ACC112 (cell line): Measurements from ENCODE around the gene UTP4.

Experiments
- H2AFZ ChIP-seq: fragments of 200-600 bp; sonication (generic); one replicate; pipeline ENCODE4 v1.6.0; 2017; ENCODE audit warnings: antibody characterized with exemption, low read length; ENCODE audit not compliant: unreplicated experiment
- H3K27ac ChIP-seq: fragments of 200-600 bp; sonication (generic); 2 replicates; pipeline ENCODE4 v1.5.1; 2014; ENCODE audit warnings: low read depth, mild to moderate bottlenecking, antibody characterized with exemption, low read length, moderate library complexity
- H3K27me3 ChIP-seq: fragments of 200-600 bp; sonication (generic); 2 replicates; pipeline ENCODE4 v1.6.1; 2014; ENCODE audit warnings: mild to moderate bottlenecking, antibody characterized with exemption, low read length, moderate library complexity, mixed read lengths; ENCODE audit not compliant: insufficient read depth
- H3K36me3 ChIP-seq: fragments of 200-600 bp; sonication (generic); 2 replicates; pipeline ENCODE4 v1.6.1; 2016; ENCODE audit warnings: mild to moderate bottlenecking, antibody characterized with exemption, low read length, moderate library complexity, mixed read lengths; ENCODE audit not compliant: insufficient read depth
- H3K4me1 ChIP-seq: fragments of 200-600 bp; sonication (generic); one replicate; pipeline ENCODE4 v1.6.1; 2016; ENCODE audit warnings: low read length, mixed read lengths; ENCODE audit not compliant: insufficient read depth, unreplicated experiment, control insufficient read depth
- H3K4me3 ChIP-seq: fragments of 200-600 bp; sonication (generic); 2 replicates; pipeline ENCODE4 v1.5.1; 2014; ENCODE audit warnings: mild to moderate bottlenecking, low read depth, low read length
- H3K79me2 ChIP-seq: fragments of 200-600 bp; sonication (generic); one replicate; pipeline ENCODE4 v1.6.0; 2016; ENCODE audit warnings: low read length; ENCODE audit not compliant: control insufficient read depth, unreplicated experiment, insufficient read depth

The UTP4 gene

GRCh38 chr16:69150146-69150865 is 17.9 kb downstream of the UTP4 start:
- H3K4me3 ChIP-seq = no peak overlapping the region
- H2AFZ ChIP-seq = no peak overlapping the region
- no peak overlapping the region for H3K27ac ChIP-seq
- peaks cover 31% of the 10 kb centered on the region for H3K36me3 ChIP-seq
- no peaks in the 10 kb centered on the region for H3K4me1 ChIP-seq
- peaks cover 4% of the 10 kb centered on the region for H3K79me2 ChIP-seq
- no peaks in the 10 kb centered on the region for H3K27me3 ChIP-seq

- H3K4me3 ChIP-seq = no peak overlapping the region
- H3K36me3 ChIP-seq = peaks cover 44% of the 10 kb centered on the region
- H3K27ac ChIP-seq = no peak overlapping the region
- H3K4me1 ChIP-seq = no peaks in the 10 kb centered on the region
- no peaks in the 10 kb centered on the region for H3K27me3 ChIP-seq
- H2AFZ ChIP-seq = no peak overlapping the region
- H3K79me2 ChIP-seq = no peaks in the 10 kb centered on the region
Observed at GRCh38 chr16:69157196-69157595, 24.7 kb downstream of the UTP4 start.

GRCh38 chr16:69160192-69160591 is 27.7 kb downstream of the UTP4 start:
- Histone ChIP-seq H3K79me2 (no peaks in the 10 kb centered on the region), H3K4me1 (no peaks in the 10 kb centered on the region), H3K27ac (no peak overlapping the region), H3K4me3 (no peak overlapping the region), H2AFZ (no peak overlapping the region), H3K27me3 (no peaks in the 10 kb centered on the region), H3K36me3 (peaks cover 34% of the 10 kb centered on the region)

GRCh38 chr16:69165584-69165983 is 33.1 kb downstream of the UTP4 start:
- no peak overlapping the region for H2AFZ ChIP-seq
- no peak overlapping the region for H3K4me3 ChIP-seq
- H3K27me3 ChIP-seq = no peaks in the 10 kb centered on the region
- peaks cover 29% of the 10 kb centered on the region for H3K36me3 ChIP-seq
- no peaks in the 10 kb centered on the region for H3K79me2 ChIP-seq
- peaks cover 22% of the 10 kb centered on the region for H3K4me1 ChIP-seq
- 0 out of 2 replicates have a peak overlapping the region, but pooled peaks have one; percentile 26 for H3K27ac ChIP-seq

- peak overlapping the region; percentile 7; the same call in 1 of the 2 replicates for H3K4me3 ChIP-seq
- peak overlapping the region; percentile 61 for H3K27ac ChIP-seq
- H3K36me3 ChIP-seq = peaks cover 24% of the 10 kb centered on the region
Observed at GRCh38 chr16:69166221-69166833, 33.9 kb downstream of the UTP4 start.

GRCh38 chr16:69166946-69167930 is 34.8 kb downstream of the UTP4 start:
- H2AFZ ChIP-seq = no peak overlapping the region
- no peaks in the 10 kb centered on the region for H3K27me3 ChIP-seq
- peaks cover 31% of the 10 kb centered on the region for H3K4me1 ChIP-seq
- H3K36me3 ChIP-seq = peaks cover 19% of the 10 kb centered on the region
- peak overlapping the region; percentile 61 for H3K27ac ChIP-seq
- H3K4me3 ChIP-seq = peak overlapping the region; percentile 7; the same call in 1 of the 2 replicates
- no peaks in the 10 kb centered on the region for H3K79me2 ChIP-seq

More at GRCh38 chr16:69166221-69166833, 33.9 kb downstream of the UTP4 start:
- Histone ChIP-seq H2AFZ (no peak overlapping the region), H3K4me1 (peaks cover 23% of the 10 kb centered on the region), H3K79me2 (no peaks in the 10 kb centered on the region), H3K27me3 (no peaks in the 10 kb centered on the region)

GRCh38 chr16:69169051-69169450 is 36.6 kb downstream of the UTP4 start:
- Histone ChIP-seq H2AFZ (no peak overlapping the region), H3K79me2 (no peaks in the 10 kb centered on the region), H3K27ac (no peak overlapping the region), H3K4me1 (peaks cover 39% of the 10 kb centered on the region), H3K4me3 (no peak overlapping the region), H3K36me3 (peaks cover 15% of the 10 kb centered on the region), H3K27me3 (no peaks in the 10 kb centered on the region)

- Histone ChIP-seq H3K4me3 (no peak overlapping the region), H3K4me1 (peaks cover 44% of the 10 kb centered on the region), H2AFZ (no peak overlapping the region), H3K27me3 (no peaks in the 10 kb centered on the region), H3K27ac (no peak overlapping the region), H3K79me2 (no peaks in the 10 kb centered on the region), H3K36me3 (peaks cover 15% of the 10 kb centered on the region)
Observed at GRCh38 chr16:69169607-69170352, 37.3 kb downstream of the UTP4 start.

GRCh38 chr16:69171325-69172084 is 39.1 kb downstream of the UTP4 start:
- no peaks in the 10 kb centered on the region for H3K79me2 ChIP-seq
- H2AFZ ChIP-seq = no peak overlapping the region
- 0 out of 2 replicates have a peak overlapping the region, but pooled peaks have one; percentile 14 for H3K4me3 ChIP-seq
- peaks cover 37% of the 10 kb centered on the region for H3K4me1 ChIP-seq
- no peaks in the 10 kb centered on the region for H3K27me3 ChIP-seq
- peaks cover 15% of the 10 kb centered on the region for H3K36me3 ChIP-seq
- H3K27ac ChIP-seq = peak overlapping the region; percentile 20
